NCI-H1048 (cell line): ENCODE measurements around the gene OSBPL2.

Experiments
- DNase-seq: peaks from one replicate; lab custom pipeline; 2025; lab: John Stamatoyannopoulos, UW

Gene OSBPL2

GRCh38 chr20:62258499-62259293, 20.4 kb downstream of the OSBPL2 start:
- no peak for DNase-seq

- DNase-seq, result no peak
These were observed 20.9 kb downstream of the OSBPL2 start for GRCh38 chr20:62259294-62259565.

GRCh38 chr20:62262064-62262463, 23.7 kb downstream of the OSBPL2 start:
- DNase-seq, result no peak

GRCh38 chr20:62263396-62263795, 25.1 kb downstream of the OSBPL2 start:
- DNase-seq, result no peak

DNA sequence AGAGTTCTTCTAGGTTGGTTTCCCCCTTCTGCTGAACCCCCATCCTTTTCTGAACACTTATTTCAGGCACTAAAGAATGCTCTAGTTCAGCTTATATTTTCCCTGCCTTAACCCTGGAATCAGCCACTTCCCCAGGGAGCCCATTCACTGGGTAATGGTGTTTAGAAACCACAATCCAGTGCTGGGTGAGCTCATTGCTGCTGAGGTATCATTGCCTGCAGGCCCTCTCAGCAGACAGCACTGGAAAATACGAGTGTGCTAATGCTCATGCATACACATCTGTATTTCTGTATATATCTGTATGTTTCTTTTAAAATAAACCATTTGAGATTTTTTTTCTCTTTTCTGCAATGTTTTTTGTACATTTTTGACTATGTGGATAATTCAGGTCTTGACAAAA, 27.0 kb downstream of the OSBPL2 start:
- DNase-seq, result no peak

- DNase-seq, result no peak
These were observed 28.0 kb downstream of the OSBPL2 start for GRCh38 chr20:62266340-62266739.

- no peak for DNase-seq
These were observed 28.5 kb downstream of the OSBPL2 start for GRCh38 chr20:62266851-62267250.

- no peak for DNase-seq
These were observed 29.2 kb downstream of the OSBPL2 start for GRCh38 chr20:62267543-62267942.

- no peak for DNase-seq
These were observed 30.0 kb downstream of the OSBPL2 start for GRCh38 chr20:62268228-62268900.

GRCh38 chr20:62269378-62269777, 31.1 kb downstream of the OSBPL2 start:
- DNase-seq, result no peak

DNA sequence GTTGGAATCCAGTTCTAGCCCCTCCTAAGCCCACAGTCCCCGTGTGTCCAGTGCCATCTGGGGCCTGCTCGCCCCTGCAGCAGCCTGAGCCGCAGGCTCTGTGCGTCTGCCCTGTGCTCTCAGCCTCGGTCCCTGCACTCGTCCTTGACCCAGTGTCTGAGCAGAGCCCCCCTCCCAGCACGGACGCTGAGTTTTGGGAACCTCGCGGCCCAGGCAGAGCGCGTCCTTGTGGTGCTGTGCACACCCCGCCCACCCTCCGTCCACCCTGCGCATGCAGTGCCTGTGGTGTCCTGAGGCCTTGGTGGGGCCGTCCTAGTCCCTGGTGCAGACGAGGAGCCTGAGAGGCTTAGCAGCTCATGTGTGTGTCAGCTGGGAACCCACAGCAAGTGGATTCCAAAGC, 31.6 kb downstream of the OSBPL2 start:
- DNase-seq, result no peak

DNA sequence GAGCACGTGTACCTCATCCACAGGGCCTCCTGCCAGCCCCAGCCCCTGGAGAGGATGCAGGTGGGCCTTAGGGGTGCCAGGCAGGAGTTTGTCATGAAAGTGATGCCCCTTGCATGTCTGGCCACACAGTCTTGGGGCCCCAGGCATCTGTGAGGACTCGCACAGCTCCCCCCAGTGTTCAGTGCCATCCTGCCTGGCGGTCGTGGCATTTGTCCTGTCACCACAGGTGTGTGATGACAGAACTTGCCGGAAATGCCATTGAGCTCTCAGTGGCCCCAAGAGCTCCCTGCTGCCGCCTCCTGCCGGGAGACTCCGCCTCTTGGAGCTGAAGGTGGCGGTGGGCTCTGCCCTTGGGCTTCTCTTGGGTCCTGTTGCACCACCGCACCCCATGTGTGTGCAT, 33.9 kb downstream of the OSBPL2 start:
- no peak for DNase-seq

- no peak for DNase-seq
These were observed 35.1 kb downstream of the OSBPL2 start for GRCh38 chr20:62273416-62273815.

- DNase-seq, result no peak
These were observed 36.1 kb downstream of the OSBPL2 start for GRCh38 chr20:62274332-62274950.

- no peak for DNase-seq
These were observed 36.9 kb downstream of the OSBPL2 start for GRCh38 chr20:62275219-62275618.

GRCh38 chr20:62276439-62276838, 38.1 kb downstream of the OSBPL2 start:
- no peak for DNase-seq

DNA sequence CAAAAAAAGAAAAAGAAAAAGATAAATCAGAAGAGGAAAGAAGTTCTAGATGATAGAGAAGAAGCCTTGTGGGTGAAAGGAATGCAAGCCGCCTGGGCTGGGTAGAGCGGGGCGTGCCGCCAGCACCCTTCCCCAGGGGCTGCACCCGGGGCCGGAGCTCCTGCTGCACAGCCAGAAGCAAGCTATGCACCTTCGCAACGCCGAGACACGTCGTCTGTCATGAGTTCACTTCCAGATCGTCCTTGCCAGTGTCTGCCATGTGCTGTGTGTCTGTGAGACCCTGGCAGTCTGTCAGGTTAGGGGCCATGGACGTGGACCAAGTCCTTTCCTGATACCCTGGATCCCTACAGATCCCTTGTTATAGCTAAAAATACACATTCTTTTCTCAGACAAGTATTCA, 38.9 kb downstream of the OSBPL2 start:
- DNase-seq, result no peak

- DNase-seq, result no peak
These were observed 42.0 kb downstream of the OSBPL2 start for GRCh38 chr20:62280303-62280702.

GRCh38 chr20:62281161-62281933, 43.0 kb downstream of the OSBPL2 start:
- DNase-seq, result no peak

- no peak for DNase-seq
These were observed 43.8 kb downstream of the OSBPL2 start for GRCh38 chr20:62282103-62282502.

- DNase-seq, result no peak
These were observed 44.7 kb downstream of the OSBPL2 start for GRCh38 chr20:62282877-62283503.

DNA sequence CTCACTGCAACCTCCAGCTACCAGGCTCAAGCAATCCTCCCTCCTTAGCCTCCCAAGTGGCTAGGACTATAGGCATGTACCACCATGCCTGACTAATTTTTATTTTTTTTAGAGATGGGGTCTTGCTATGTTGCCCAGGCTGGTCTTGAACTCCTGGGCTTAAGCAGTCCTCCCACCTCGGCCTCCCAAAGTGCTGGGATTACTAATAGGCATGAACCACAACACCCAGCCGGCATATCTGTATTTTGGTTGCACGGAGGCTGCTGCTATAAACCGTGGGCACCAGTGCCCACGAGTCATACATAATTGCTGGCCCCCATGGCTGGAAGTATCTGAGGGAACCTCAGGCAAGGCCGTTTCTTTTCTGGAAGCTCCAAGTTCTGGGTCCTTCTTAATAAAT, 46.1 kb downstream of the OSBPL2 start:
- no peak for DNase-seq
